Measurements from ENCODE around the gene LRRC56.

The LRRC56 gene

DNA sequence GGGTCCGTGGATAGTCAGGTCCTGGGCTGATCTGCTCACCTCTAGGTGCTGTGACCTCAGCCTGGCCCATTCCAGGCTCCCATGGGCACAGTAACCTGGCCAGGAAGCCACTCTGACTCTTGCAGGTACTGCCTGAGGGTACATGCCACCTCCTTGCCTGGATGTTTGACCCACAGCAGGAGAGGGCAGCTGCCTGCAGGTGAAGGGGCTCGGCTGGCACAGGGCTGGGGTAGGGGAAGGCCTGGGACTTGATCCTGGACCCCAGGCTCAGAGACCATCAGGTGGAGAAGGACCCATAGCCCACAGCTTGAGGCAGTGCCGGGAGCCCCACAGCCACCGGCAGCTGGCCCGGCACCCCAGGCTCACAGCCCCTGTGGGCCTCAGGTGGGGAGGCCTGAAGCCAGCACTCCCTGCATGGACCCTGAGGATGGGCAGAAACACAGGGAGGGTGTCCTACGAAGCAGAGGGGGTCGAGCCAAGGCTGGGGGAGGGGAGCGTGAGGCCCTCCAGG, 2.7 kb downstream of the LRRC56 start:
- Histone ChIP-seq H2AK5ac (ENCODE audit: low read depth, low read length) (peak overlapping the region; percentile 99), H2BK120ac (ENCODE audit: low read depth, low read length) (no peak overlapping the region), H3K4me1 (ENCODE audit: control insufficient read depth in 2 of 2, insufficient read depth in 1 of 2, low read depth in 1 of 2, low read length in 2 of 2) (peaks cover 12 to 19% of the 10 kb centered on the region in 2 donors), H3K4me3 (ENCODE audit: low read length in 2 of 2) (no peak overlapping the region), H2AFZ (ENCODE audit: low read length) (peak overlapping the region; percentile 40), H2BK5ac (ENCODE audit: low read length) (peak overlapping the region; percentile 42), H3K18ac (ENCODE audit: low read length) (peak overlapping the region; percentile 27), H3K4me2 (ENCODE audit: insufficient read depth, low read length, poor library complexity, severe bottlenecking) (no peak overlapping the region), H3K9me3 (replicated peaks in 1 of 2; ENCODE audit: control insufficient read depth in 2 of 2, insufficient read depth in 1 of 2, low read depth in 1 of 2, low read length in 2 of 2) (no peaks in the 10 kb centered on the region), H4K91ac (ENCODE audit: low read depth, low read length, poor library complexity) (peak overlapping the region; percentile 72), H2BK12ac (ENCODE audit: low read length) (peak overlapping the region; percentile 75), H3K23ac (ENCODE audit: low read depth, low read length, poor library complexity) (no peak overlapping the region), H3K27ac (replicated peaks; ENCODE audit: low read length) (no peak overlapping the region), H2BK15ac (ENCODE audit: low read length) (peak overlapping the region; percentile 67), H3K27me3 (ENCODE audit: control insufficient read depth in 3 of 3, insufficient read depth in 3 of 3, low read depth in 1 of 3, low read length in 3 of 3) (peaks cover 0 to 27% (median 4%) of the 10 kb centered on the region in 3 experiments), H3K9ac (ENCODE audit: low read depth, low read length, poor library complexity) (peak overlapping the region; percentile 81), H3K36me3 (replicated peaks in 1 of 2; ENCODE audit: control insufficient read depth in 2 of 2, insufficient read depth in 2 of 2, low read length in 2 of 2) (no peaks in the 10 kb centered on the region), H4K8ac (ENCODE audit: low read depth, low read length) (no peak overlapping the region), H3K4ac (ENCODE audit: low read length) (peak overlapping the region; percentile 53), H3K79me1 (ENCODE audit: low read depth, low read length) (peaks cover 3% of the 10 kb centered on the region), H3K14ac (ENCODE audit: low read length) (peak overlapping the region; percentile 63)
- DNase-seq (ENCODE audit: low spot score): no peak
- WGBS, 2 donors (ENCODE audit: extremely low coverage in 2 of 2, insufficient read length in 2 of 2, insufficient replicate concordance in 1 of 2): no CpG with 5 or more reads among the region's 8 CpGs

GRCh38 chr11:540583-541432, 3.5 kb downstream of the LRRC56 start:
- Histone ChIP-seq H3K14ac (ENCODE audit: low read length) (peak overlapping the region; percentile 39), H3K27ac (replicated peaks; ENCODE audit: low read length) (no peak overlapping the region), H3K9me3 (replicated peaks in 1 of 2; ENCODE audit: control insufficient read depth in 2 of 2, insufficient read depth in 1 of 2, low read depth in 1 of 2, low read length in 2 of 2) (no peaks in the 10 kb centered on the region), H3K36me3 (replicated peaks in 1 of 2; ENCODE audit: control insufficient read depth in 2 of 2, insufficient read depth in 2 of 2, low read length in 2 of 2) (no peaks in the 10 kb centered on the region), H3K23ac (ENCODE audit: low read depth, low read length, poor library complexity) (peak overlapping the region; percentile 73), H2BK15ac (ENCODE audit: low read length) (peak overlapping the region; percentile 67), H3K27me3 (ENCODE audit: control insufficient read depth in 3 of 3, insufficient read depth in 3 of 3, low read depth in 1 of 3, low read length in 3 of 3) (peaks cover 0 to 27% (median 4%) of the 10 kb centered on the region in 3 experiments), H3K4me3 (ENCODE audit: low read length in 2 of 2) (no peak overlapping the region), H3K79me1 (ENCODE audit: low read depth, low read length) (peaks cover 3% of the 10 kb centered on the region), H3K18ac (ENCODE audit: low read length) (peak overlapping the region; percentile 83), H3K4me2 (ENCODE audit: insufficient read depth, low read length, poor library complexity, severe bottlenecking) (no peak overlapping the region), H2AFZ (ENCODE audit: low read length) (peak overlapping the region; percentile 40), H3K9ac (ENCODE audit: low read depth, low read length, poor library complexity) (peak overlapping the region; percentile 21), H4K8ac (ENCODE audit: low read depth, low read length) (peak overlapping the region; percentile 43), H2BK120ac (ENCODE audit: low read depth, low read length) (no peak overlapping the region), H2BK5ac (ENCODE audit: low read length) (peak overlapping the region; percentile 42), H2BK12ac (ENCODE audit: low read length) (peak overlapping the region; percentile 33), H3K4me1 (ENCODE audit: control insufficient read depth in 2 of 2, insufficient read depth in 1 of 2, low read depth in 1 of 2, low read length in 2 of 2) (peaks cover 12 to 19% of the 10 kb centered on the region in 2 donors), H3K4ac (ENCODE audit: low read length) (no peak overlapping the region), H4K91ac (ENCODE audit: low read depth, low read length, poor library complexity) (no peak overlapping the region), H2AK5ac (ENCODE audit: low read depth, low read length) (peak overlapping the region; percentile 99)
- no peak for DNase-seq (ENCODE audit: low spot score)
- no CpG with 5 or more reads among the region's 23 CpGs for WGBS, 2 donors (ENCODE audit: extremely low coverage in 2 of 2, insufficient read length in 2 of 2, insufficient replicate concordance in 1 of 2)

DNA sequence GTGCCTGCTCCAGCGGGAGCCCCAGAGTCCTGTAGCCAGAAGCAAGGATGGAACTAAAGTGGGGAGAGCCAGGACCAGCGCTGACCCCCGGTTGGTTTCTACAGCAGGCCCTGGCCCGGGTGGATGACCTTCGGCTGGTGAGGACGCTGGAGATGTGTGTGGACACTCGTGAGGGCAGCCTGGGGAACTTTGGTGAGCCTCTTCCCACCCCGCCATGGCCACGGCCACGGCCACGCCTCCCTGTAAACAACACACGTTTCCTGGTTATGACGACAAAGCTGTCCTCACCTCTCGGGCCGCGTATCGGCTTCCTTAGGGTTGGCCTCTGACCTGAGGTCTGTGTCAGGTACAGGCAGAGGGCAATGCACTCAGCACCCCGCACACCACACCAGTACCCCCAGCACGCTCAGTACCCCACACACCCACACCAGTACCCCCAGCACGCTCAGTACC, 4.1 kb downstream of the LRRC56 start:
- no peak overlapping the region for H4K8ac ChIP-seq (ENCODE audit: low read depth, low read length)
- H2BK5ac ChIP-seq (ENCODE audit: low read length): no peak overlapping the region
- WGBS, 2 donors (ENCODE audit: extremely low coverage in 2 of 2, insufficient read length in 2 of 2, insufficient replicate concordance in 1 of 2): no CpG with 5 or more reads among the region's 20 CpGs
- peaks cover 9 to 17% of the 10 kb centered on the region in 2 donors for H3K4me1 ChIP-seq (ENCODE audit: control insufficient read depth in 2 of 2, insufficient read depth in 1 of 2, low read depth in 1 of 2, low read length in 2 of 2)
- no peaks in the 10 kb centered on the region for H3K9me3 ChIP-seq (replicated peaks in 1 of 2; ENCODE audit: control insufficient read depth in 2 of 2, insufficient read depth in 1 of 2, low read depth in 1 of 2, low read length in 2 of 2)
- H2BK15ac ChIP-seq (ENCODE audit: low read length): no peak overlapping the region
- H3K4me2 ChIP-seq (ENCODE audit: insufficient read depth, low read length, poor library complexity, severe bottlenecking): no peak overlapping the region
- H3K14ac ChIP-seq (ENCODE audit: low read length): no peak overlapping the region
- H2BK120ac ChIP-seq (ENCODE audit: low read depth, low read length): no peak overlapping the region
- no peak overlapping the region for H3K18ac ChIP-seq (ENCODE audit: low read length)
- peaks cover 3% of the 10 kb centered on the region for H3K79me1 ChIP-seq (ENCODE audit: low read depth, low read length)
- H3K27ac ChIP-seq (replicated peaks; ENCODE audit: low read length): no peak overlapping the region
- no peak for DNase-seq (ENCODE audit: low spot score)
- H3K4me3 ChIP-seq (ENCODE audit: low read length in 2 of 2): no peak overlapping the region
- H3K9ac ChIP-seq (ENCODE audit: low read depth, low read length, poor library complexity): peak overlapping the region; percentile 9
- H3K23ac ChIP-seq (ENCODE audit: low read depth, low read length, poor library complexity): no peak overlapping the region
- peaks cover 0 to 23% (median 4%) of the 10 kb centered on the region in 3 experiments for H3K27me3 ChIP-seq (ENCODE audit: control insufficient read depth in 3 of 3, insufficient read depth in 3 of 3, low read depth in 1 of 3, low read length in 3 of 3)
- peak overlapping the region; percentile 33 for H2BK12ac ChIP-seq (ENCODE audit: low read length)
- no peak overlapping the region for H4K91ac ChIP-seq (ENCODE audit: low read depth, low read length, poor library complexity)
- peak overlapping the region; percentile 99 for H2AK5ac ChIP-seq (ENCODE audit: low read depth, low read length)
- no peak overlapping the region for H2AFZ ChIP-seq (ENCODE audit: low read length)
- no peaks in the 10 kb centered on the region for H3K36me3 ChIP-seq (replicated peaks in 1 of 2; ENCODE audit: control insufficient read depth in 2 of 2, insufficient read depth in 2 of 2, low read length in 2 of 2)
- H3K4ac ChIP-seq (ENCODE audit: low read length): no peak overlapping the region

GRCh38 chr11:544817-545166, 7.5 kb downstream of the LRRC56 start:
- DNase-seq (ENCODE audit: low spot score): no peak
- Histone ChIP-seq H4K91ac (ENCODE audit: low read depth, low read length, poor library complexity) (no peak overlapping the region), H3K27me3 (ENCODE audit: control insufficient read depth in 3 of 3, insufficient read depth in 3 of 3, low read depth in 1 of 3, low read length in 3 of 3) (no peaks in the 10 kb centered on the region), H3K9ac (ENCODE audit: low read depth, low read length, poor library complexity) (no peak overlapping the region), H2BK5ac (ENCODE audit: low read length) (no peak overlapping the region), H2BK120ac (ENCODE audit: low read depth, low read length) (no peak overlapping the region), H3K27ac (replicated peaks; ENCODE audit: low read length) (no peak overlapping the region), H3K9me3 (replicated peaks in 1 of 2; ENCODE audit: control insufficient read depth in 2 of 2, insufficient read depth in 1 of 2, low read depth in 1 of 2, low read length in 2 of 2) (no peaks in the 10 kb centered on the region), H2AK5ac (ENCODE audit: low read depth, low read length) (peak overlapping the region; percentile 63), H2BK15ac (ENCODE audit: low read length) (no peak overlapping the region), H3K4me3 (ENCODE audit: low read length in 2 of 2) (no peak overlapping the region), H3K23ac (ENCODE audit: low read depth, low read length, poor library complexity) (peak overlapping the region; percentile 65), H3K4me1 (ENCODE audit: control insufficient read depth in 2 of 2, insufficient read depth in 1 of 2, low read depth in 1 of 2, low read length in 2 of 2) (peaks cover 3 to 5% of the 10 kb centered on the region in 2 donors), H3K4ac (ENCODE audit: low read length) (no peak overlapping the region), H2AFZ (ENCODE audit: low read length) (no peak overlapping the region), H3K4me2 (ENCODE audit: insufficient read depth, low read length, poor library complexity, severe bottlenecking) (no peak overlapping the region), H3K79me1 (ENCODE audit: low read depth, low read length) (no peaks in the 10 kb centered on the region), H4K8ac (ENCODE audit: low read depth, low read length) (no peak overlapping the region), H3K14ac (ENCODE audit: low read length) (no peak overlapping the region), H2BK12ac (ENCODE audit: low read length) (no peak overlapping the region), H3K36me3 (replicated peaks in 1 of 2; ENCODE audit: control insufficient read depth in 2 of 2, insufficient read depth in 2 of 2, low read length in 2 of 2) (no peaks in the 10 kb centered on the region), H3K18ac (ENCODE audit: low read length) (no peak overlapping the region)
- no CpG with 5 or more reads among the region's 5 CpGs for WGBS, 2 donors (ENCODE audit: extremely low coverage in 2 of 2, insufficient read length in 2 of 2, insufficient replicate concordance in 1 of 2)

Measured in neuronal stem cell (in vitro differentiated cells).